DOHH2 (cell line): ENCODE data around the gene HPCAL4.

Experiments
- EZH2phosphoT487 ChIP-seq: fragments of 200-600 bp; sonication (generic); IDR thresholded peaks from 2 replicates; pipeline ENCODE4 v1.6.1; 2017; ENCODE audit warnings: borderline replicate concordance, mild to moderate bottlenecking, antibody characterized with exemption, low read length, moderate library complexity, mixed read lengths
- TF ChIP-seq, protein P1 (sequence below): fragments of 200-600 bp; sonication (generic); IDR thresholded peaks from one replicate; pipeline ENCODE4 v1.5.1; 2014; ENCODE audit warnings: antibody characterized with exemption, mild to moderate bottlenecking, low read depth, low read length; ENCODE audit not compliant: poor library complexity, severe bottlenecking

DNA sequence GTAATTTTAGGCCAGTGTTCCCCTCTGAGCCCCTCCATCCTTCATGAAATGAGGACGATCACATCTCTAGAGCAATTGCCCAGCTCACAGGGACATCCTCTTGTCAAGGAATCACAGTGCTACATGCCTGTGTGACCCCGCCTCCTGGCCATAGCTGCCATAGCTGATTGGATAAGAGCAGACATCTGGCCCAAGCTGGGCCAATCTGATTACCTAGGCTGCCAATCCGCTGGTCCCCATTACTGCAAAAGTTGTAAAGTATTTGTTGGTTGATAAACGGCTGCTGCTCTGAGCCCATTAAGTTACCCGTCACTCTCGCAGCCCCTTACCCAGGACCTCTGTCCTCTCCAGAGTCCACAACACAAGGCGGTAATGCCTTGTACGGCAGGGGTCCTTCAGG lies 27.7 kb downstream of the HPCAL4 start:
- TF ChIP-seq, protein P1, sequence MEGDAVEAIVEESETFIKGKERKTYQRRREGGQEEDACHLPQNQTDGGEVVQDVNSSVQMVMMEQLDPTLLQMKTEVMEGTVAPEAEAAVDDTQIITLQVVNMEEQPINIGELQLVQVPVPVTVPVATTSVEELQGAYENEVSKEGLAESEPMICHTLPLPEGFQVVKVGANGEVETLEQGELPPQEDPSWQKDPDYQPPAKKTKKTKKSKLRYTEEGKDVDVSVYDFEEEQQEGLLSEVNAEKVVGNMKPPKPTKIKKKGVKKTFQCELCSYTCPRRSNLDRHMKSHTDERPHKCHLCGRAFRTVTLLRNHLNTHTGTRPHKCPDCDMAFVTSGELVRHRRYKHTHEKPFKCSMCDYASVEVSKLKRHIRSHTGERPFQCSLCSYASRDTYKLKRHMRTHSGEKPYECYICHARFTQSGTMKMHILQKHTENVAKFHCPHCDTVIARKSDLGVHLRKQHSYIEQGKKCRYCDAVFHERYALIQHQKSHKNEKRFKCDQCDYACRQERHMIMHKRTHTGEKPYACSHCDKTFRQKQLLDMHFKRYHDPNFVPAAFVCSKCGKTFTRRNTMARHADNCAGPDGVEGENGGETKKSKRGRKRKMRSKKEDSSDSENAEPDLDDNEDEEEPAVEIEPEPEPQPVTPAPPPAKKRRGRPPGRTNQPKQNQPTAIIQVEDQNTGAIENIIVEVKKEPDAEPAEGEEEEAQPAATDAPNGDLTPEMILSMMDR = no peak
- no peak for TF ChIP-seq EZH2phosphoT487
